B cell (primary cell): ENCODE measurements around the gene BPIFB6. TPM values are rescaled to one million over a fixed set of nuclear protein-coding genes. Genes with fewer than 3 reads are reported as not detected.

Experiments used
- ATAC-seq: fragments of 200-7000 bp; cut with Tn5 transposase; one replicate; pipeline ENCODE4 v1.10.0; 2021; ENCODE audit warnings: low read depth, mild to moderate bottlenecking, moderate number of reproducible peaks, moderate library complexity
- CTCF ChIA-PET: fragments of 350-600 bp; sonication (Branson Sonifier 250); formaldehyde crosslinking; loops from one replicate; lab custom pipeline; 2021; ENCODE audit warnings: antibody characterized with exemption, inconsistent platforms; lab: Charles Lee
- POLR2A ChIA-PET: fragments of 350-600 bp; sonication (Branson Sonifier 250); formaldehyde crosslinking; loops from one replicate; lab custom pipeline; 2021; ENCODE audit warnings: antibody characterized with exemption; lab: Charles Lee
- DNase-seq: peaks from one replicate; pipeline ENCODE4 v3.0.0; 2013
- H2AFZ ChIP-seq: 2 replicates; pipeline ENCODE4 v1.6.1; 2012; ENCODE audit warnings: mild to moderate bottlenecking, low read depth, low read length; ENCODE audit not compliant: insufficient read depth, poor library complexity, severe bottlenecking
- H3K27ac ChIP-seq, 2 donors: 1 replicate in 1 of 2; 2 replicates in 1 of 2; pipeline ENCODE4 v1.5.1; 2012 to 2013; ENCODE audit warnings: low read length in 2 of 2, mild to moderate bottlenecking in 2 of 2, moderate library complexity in 1 of 2
- H3K27me3 ChIP-seq, 4 experiments: fragments of 200-600 bp in 1 of 4; sonication (generic) in 1 of 4; replicated peaks in 1 of 4; 1 replicate in 2 of 4; 2 replicates in 2 of 4; pipeline versions ENCODE4 v1.6.1 to v1.7.0; 2013 to 2016; ENCODE audit warnings: low read length in 3 of 4, mild to moderate bottlenecking in 2 of 4, mixed read lengths in 1 of 4, moderate library complexity in 1 of 4; ENCODE audit not compliant: insufficient read depth in 4 of 4, control insufficient read depth in 3 of 4; ENCODE audit errors: control extremely low read depth in 1 of 4
- H3K36me3 ChIP-seq, 2 experiments: replicated peaks in 1 of 2; 1 replicate in 1 of 2; 2 replicates in 1 of 2; pipeline versions ENCODE4 v1.6.1 to v1.7.1; 2013; ENCODE audit warnings: low read length in 1 of 2; ENCODE audit not compliant: insufficient read depth in 2 of 2, control insufficient read depth in 1 of 2; ENCODE audit errors: control extremely low read depth in 1 of 2, extremely low read depth in 1 of 2
- H3K4me1 ChIP-seq, 2 donors: fragments of 200-600 bp in 1 of 2; sonication (generic) in 1 of 2; 1 replicate in 1 of 2; 2 replicates in 1 of 2; pipeline versions ENCODE4 v1.5.1 to v1.6.1; 2013 to 2017; ENCODE audit warnings: low read length in 2 of 2; ENCODE audit not compliant: control insufficient read depth in 2 of 2, insufficient read depth in 2 of 2
- H3K4me2 ChIP-seq: replicated peaks from 2 replicates; pipeline ENCODE3; 2012; ENCODE audit warnings: mild to moderate bottlenecking, low read depth, low read length; ENCODE audit not compliant: poor library complexity, severe bottlenecking
- H3K4me3 ChIP-seq, 5 experiments: fragments of 200-600 bp in 1 of 5; sonication (generic) in 1 of 5; 1 replicate in 3 of 5; 2 replicates in 2 of 5; pipeline versions ENCODE4 v1.5.1 to v1.7.0; 2011 to 2016; ENCODE audit warnings: low read length in 4 of 5, mild to moderate bottlenecking in 4 of 5, low read depth in 2 of 5, control low read depth in 1 of 5, moderate library complexity in 1 of 5; ENCODE audit not compliant: insufficient read depth in 1 of 5; ENCODE audit errors: control extremely low read depth in 1 of 5, extremely low read depth in 1 of 5
- H3K79me2 ChIP-seq: fragments of 200-600 bp; sonication (generic); one replicate; pipeline ENCODE4 v1.6.0; 2016; ENCODE audit warnings: low read length; ENCODE audit not compliant: control insufficient read depth, insufficient read depth
- H3K9ac ChIP-seq: fragments of 200-600 bp; sonication (generic); 2 replicates; pipeline ENCODE4 v1.6.1; 2017; ENCODE audit warnings: mild to moderate bottlenecking, low read length, moderate library complexity
- H3K9me3 ChIP-seq, 3 donors: one replicate each; pipeline versions ENCODE4 v1.6.1 to v1.7.1; 2013; ENCODE audit warnings: low read length in 2 of 3; ENCODE audit not compliant: control insufficient read depth in 2 of 3, insufficient read depth in 1 of 3; ENCODE audit errors: control extremely low read depth in 1 of 3
- H4K20me1 ChIP-seq: 2 replicates; pipeline ENCODE4 v1.6.0; 2012; ENCODE audit warnings: mild to moderate bottlenecking, low read length; ENCODE audit not compliant: insufficient read depth, control insufficient read depth, poor library complexity, severe bottlenecking
- H3K27ac Mint-ChIP-seq: one replicate; pipeline ENCODE4 v1.8.0; 2021; ENCODE audit warnings: mixed read lengths
- H3K27me3 Mint-ChIP-seq: one replicate; pipeline ENCODE4 v1.8.0; 2021; ENCODE audit warnings: mixed read lengths
- H3K4me1 Mint-ChIP-seq: one replicate; pipeline ENCODE4 v1.8.0; 2021; ENCODE audit warnings: mixed read lengths
- H3K4me3 Mint-ChIP-seq: one replicate; pipeline ENCODE4 v1.8.0; 2021; ENCODE audit warnings: mixed read lengths
- H3K9me3 Mint-ChIP-seq: one replicate; pipeline ENCODE4 v1.8.0; 2022; ENCODE audit warnings: mixed read lengths; ENCODE audit not compliant: insufficient read depth
- EZH2 ChIP-seq: IDR thresholded peaks from 2 replicates; pipeline ENCODE4 v1.6.1; 2012; ENCODE audit warnings: borderline replicate concordance, low read depth, mild to moderate bottlenecking, moderate library complexity, low read length; ENCODE audit not compliant: insufficient read depth, poor library complexity, severe bottlenecking
- WGBS: methylation state at CpG from one replicate; pipeline ENCODE4 v1.1.5; 2013; ENCODE audit warnings: missing lambda C conversion rate; ENCODE audit not compliant: insufficient coverage; 5-methylcytosine and 5-hydroxymethylcytosine counted together
- intact Hi-C: fragments of 100-400 bp; cut with micrococcal nuclease; formaldehyde crosslinking; loops from one replicate; pipeline ENCODE4 v1.10.0; 2022
- polyA plus RNA-seq: library from polyadenylated mRNA; depleted of rRNA; stranded (reverse); fragments of >200 nt; gene quantifications from 2 replicates; pipeline ENCODE4 v1.2.3, GENCODE V29; 2012
- total RNA-seq, 2 donors: library from RNA; stranded (reverse); fragments of 120-200 nt in 1 of 2; gene quantifications; 1 replicate in 1 of 2; 2 replicates in 1 of 2; pipeline versions ENCODE4 v1.2.3 to v1.2.4, GENCODE V29; 2013 to 2022
- TF ChIP-seq, protein P1 (sequence below): fragments of 200-600 bp; IDR thresholded peaks from one replicate; pipeline ENCODE4 v1.8.0; 2022; ENCODE audit warnings: antibody characterized with exemption, mild to moderate bottlenecking

The BPIFB6 gene
- total and polyA plus RNA-seq, 2 donors (not counting 1 experiment from before 2014, with no cell fraction given) = not detected

DNA sequence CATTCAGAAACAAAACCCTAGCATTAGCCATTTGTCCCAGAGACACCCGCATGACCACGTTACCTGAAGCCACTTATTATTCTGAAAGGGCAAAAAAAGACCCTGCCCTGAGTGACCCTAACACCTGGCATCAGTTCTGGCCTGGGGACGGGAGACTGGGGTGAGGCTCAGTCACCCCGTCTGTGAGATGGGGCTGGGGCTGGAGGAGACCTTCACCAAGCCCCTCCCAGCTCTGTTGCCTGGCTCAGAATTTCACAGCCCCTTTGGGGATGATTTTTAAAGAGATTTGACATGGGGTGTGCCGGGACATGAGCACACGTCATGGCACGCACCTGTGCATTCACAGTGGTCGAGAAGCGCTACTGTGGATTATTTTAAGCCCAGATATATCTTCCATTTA, 1.4 kb upstream of the BPIFB6 start:
- ChIA-PET CTCF (no interaction called here), POLR2A (no interaction called here)
- TF ChIP-seq, protein P1, sequence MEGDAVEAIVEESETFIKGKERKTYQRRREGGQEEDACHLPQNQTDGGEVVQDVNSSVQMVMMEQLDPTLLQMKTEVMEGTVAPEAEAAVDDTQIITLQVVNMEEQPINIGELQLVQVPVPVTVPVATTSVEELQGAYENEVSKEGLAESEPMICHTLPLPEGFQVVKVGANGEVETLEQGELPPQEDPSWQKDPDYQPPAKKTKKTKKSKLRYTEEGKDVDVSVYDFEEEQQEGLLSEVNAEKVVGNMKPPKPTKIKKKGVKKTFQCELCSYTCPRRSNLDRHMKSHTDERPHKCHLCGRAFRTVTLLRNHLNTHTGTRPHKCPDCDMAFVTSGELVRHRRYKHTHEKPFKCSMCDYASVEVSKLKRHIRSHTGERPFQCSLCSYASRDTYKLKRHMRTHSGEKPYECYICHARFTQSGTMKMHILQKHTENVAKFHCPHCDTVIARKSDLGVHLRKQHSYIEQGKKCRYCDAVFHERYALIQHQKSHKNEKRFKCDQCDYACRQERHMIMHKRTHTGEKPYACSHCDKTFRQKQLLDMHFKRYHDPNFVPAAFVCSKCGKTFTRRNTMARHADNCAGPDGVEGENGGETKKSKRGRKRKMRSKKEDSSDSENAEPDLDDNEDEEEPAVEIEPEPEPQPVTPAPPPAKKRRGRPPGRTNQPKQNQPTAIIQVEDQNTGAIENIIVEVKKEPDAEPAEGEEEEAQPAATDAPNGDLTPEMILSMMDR = no peak
- no peak for TF ChIP-seq EZH2
- WGBS = 80% methylated on average over 1 of the region's 9 CpGs
- Histone ChIP-seq H2AFZ (no peak overlapping the region), H3K27me3 (peaks cover 0 to 7% (median 0%) of the 10 kb centered on the region in 4 experiments), H3K4me3 (no peak overlapping the region), H3K27ac (no peak overlapping the region), H3K9me3 (peaks cover 0 to 8% (median 4%) of the 10 kb centered on the region in 3 donors), H3K36me3 (no peaks in the 10 kb centered on the region), H3K9ac (no peak overlapping the region), H3K4me2 (no peak overlapping the region), H3K4me1 (no peaks in the 10 kb centered on the region), H4K20me1 (no peaks in the 10 kb centered on the region), H3K79me2 (no peaks in the 10 kb centered on the region)
- no peak overlapping the region for H3K27ac Mint-ChIP-seq
- peaks cover 4% of the 10 kb centered on the region for H3K9me3 Mint-ChIP-seq
- no peaks in the 10 kb centered on the region for H3K4me1 Mint-ChIP-seq
- DNase-seq (no peak), ATAC-seq (no peak)
- H3K27me3 Mint-ChIP-seq = peaks cover 9% of the 10 kb centered on the region
- intact Hi-C loops = no loop called here
- no peak overlapping the region for H3K4me3 Mint-ChIP-seq

- H3K9me3 ChIP-seq = peaks cover 0 to 8% (median 4%) of the 10 kb centered on the region in 3 donors
Measured at GRCh38 chr20:33030569-33030968, 879 bp upstream of the BPIFB6 start.

More at GRCh38 chr20:33030569-33030968, 879 bp upstream of the BPIFB6 start:
- Histone ChIP-seq H3K4me3 (no peak overlapping the region), H3K27ac (no peak overlapping the region), H3K27me3 (peaks cover 0 to 7% (median 0%) of the 10 kb centered on the region in 4 experiments), H2AFZ (no peak overlapping the region), H3K4me2 (no peak overlapping the region), H3K4me1 (no peaks in the 10 kb centered on the region), H3K79me2 (no peaks in the 10 kb centered on the region), H4K20me1 (no peaks in the 10 kb centered on the region), H3K9ac (no peak overlapping the region), H3K36me3 (no peaks in the 10 kb centered on the region)
- ATAC-seq (no peak), DNase-seq (no peak)
- Mint-ChIP-seq H3K27me3 (peaks cover 9% of the 10 kb centered on the region), H3K27ac (no peak overlapping the region), H3K4me1 (no peaks in the 10 kb centered on the region), H3K9me3 (peaks cover 4% of the 10 kb centered on the region), H3K4me3 (no peak overlapping the region)
- ChIA-PET POLR2A (no interaction called here), CTCF (no interaction called here)
- WGBS = 94% methylated on average over 3 of the region's 6 CpGs
- no peak for TF ChIP-seq EZH2
- TF ChIP-seq, protein P1 = no peak
- intact Hi-C loops = no loop called here
